Measurements from ENCODE around the gene SLC23A3.

The SLC23A3 gene

GRCh38 chr2:219149667-219150066, 20.2 kb downstream of the SLC23A3 start:
- DNase-seq (ENCODE audit: low spot score), result no peak
- no peak for TF ChIP-seq CTCF (IDR thresholded peaks at IDR 0.05; ENCODE audit: extremely low read depth, missing control alignments)

GRCh38 chr2:219142329-219142728, 27.5 kb downstream of the SLC23A3 start:
- DNase-seq (ENCODE audit: low spot score), result no peak
- no peak for TF ChIP-seq CTCF (IDR thresholded peaks at IDR 0.05; ENCODE audit: extremely low read depth, missing control alignments)

GRCh38 chr2:219140722-219141121, 29.1 kb downstream of the SLC23A3 start:
- DNase-seq (ENCODE audit: low spot score), result no peak
- no peak for TF ChIP-seq CTCF (IDR thresholded peaks at IDR 0.05; ENCODE audit: extremely low read depth, missing control alignments)

GRCh38 chr2:219133976-219134375, 35.9 kb downstream of the SLC23A3 start:
- DNase-seq (ENCODE audit: low spot score), result no peak

GRCh38 chr2:219131744-219132143, 38.1 kb downstream of the SLC23A3 start:
- no peak for DNase-seq (ENCODE audit: low spot score)
- TF ChIP-seq CTCF (IDR thresholded peaks at IDR 0.05; ENCODE audit: extremely low read depth, missing control alignments), result no peak

More at GRCh38 chr2:219133976-219134375, 35.9 kb downstream of the SLC23A3 start:
- TF ChIP-seq CTCF (IDR thresholded peaks at IDR 0.05; ENCODE audit: extremely low read depth, missing control alignments), result no peak

GRCh38 chr2:219131327-219131726, 38.5 kb downstream of the SLC23A3 start:
- DNase-seq (ENCODE audit: low spot score), result no peak
- TF ChIP-seq CTCF (IDR thresholded peaks at IDR 0.05; ENCODE audit: extremely low read depth, missing control alignments), result no peak

- no peak for DNase-seq (ENCODE audit: low spot score)
Measured at GRCh38 chr2:219129589-219129988, 40.2 kb downstream of the SLC23A3 start.

More at GRCh38 chr2:219129589-219129988, 40.2 kb downstream of the SLC23A3 start:
- no peak for TF ChIP-seq CTCF (IDR thresholded peaks at IDR 0.05; ENCODE audit: extremely low read depth, missing control alignments)

All from GM20000 (cell line).